Smooth muscle cell (in vitro differentiated cells): Measurements from ENCODE around the gene ITPR1. TPM values are rescaled to one million over a fixed set of nuclear protein-coding genes. Genes with fewer than 3 reads are reported as not detected.

ENCODE experiments used
- DNase-seq: peaks from one replicate; lab custom pipeline; 2025; ENCODE audit not compliant: unreplicated experiment; lab: John Stamatoyannopoulos, UW
- H2AFZ ChIP-seq: fragments of 200-600 bp; sonication (generic); 2 replicates; pipeline ENCODE4 v1.6.0; 2016; ENCODE audit warnings: antibody characterized with exemption, low read depth, mild to moderate bottlenecking
- H3F3A ChIP-seq: fragments of 200-600 bp; sonication (generic); 2 replicates; pipeline ENCODE4 v1.6.0; 2017; ENCODE audit warnings: antibody characterized with exemption, low read depth
- H3K27ac ChIP-seq: fragments of 200-600 bp; sonication (generic); 2 replicates; pipeline ENCODE4 v1.5.1; 2016; ENCODE audit warnings: low read depth, mild to moderate bottlenecking
- H3K27me3 ChIP-seq: fragments of 200-600 bp; sonication (generic); 2 replicates; pipeline ENCODE4 v1.6.1; 2016; ENCODE audit warnings: low read depth, mild to moderate bottlenecking
- H3K36me3 ChIP-seq: fragments of 200-600 bp; sonication (generic); 2 replicates; pipeline ENCODE4 v1.5.1; 2016; ENCODE audit warnings: low read depth
- H3K4me1 ChIP-seq: fragments of 200-600 bp; sonication (generic); 2 replicates; pipeline ENCODE4 v1.5.1; 2016; ENCODE audit warnings: low read depth
- H3K4me2 ChIP-seq: fragments of 200-600 bp; sonication (generic); 2 replicates; pipeline ENCODE4 v1.6.0; 2016; ENCODE audit warnings: mild to moderate bottlenecking
- H3K4me3 ChIP-seq: fragments of 200-600 bp; sonication (generic); 2 replicates; pipeline ENCODE4 v1.5.1; 2016; ENCODE audit warnings: mild to moderate bottlenecking
- H3K79me2 ChIP-seq: fragments of 200-600 bp; sonication (generic); 2 replicates; pipeline ENCODE4 v1.6.0; 2016; ENCODE audit warnings: low read depth, mild to moderate bottlenecking
- H3K9ac ChIP-seq: fragments of 200-600 bp; sonication (generic); 2 replicates; pipeline ENCODE4 v1.6.0; 2016; ENCODE audit warnings: low read depth
- H3K9me3 ChIP-seq: fragments of 200-600 bp; sonication (generic); replicated peaks from 2 replicates; pipeline ENCODE4 v1.5.1; 2016; ENCODE audit warnings: low read depth
- H4K20me1 ChIP-seq: fragments of 200-600 bp; sonication (generic); 2 replicates; pipeline ENCODE4 v1.6.0; 2016; ENCODE audit warnings: low read depth
- WGBS: methylation state at CpG from one replicate; pipeline ENCODE4 v1.1.7; 2016; ENCODE audit warnings: low lambda C conversion rate; 5-methylcytosine and 5-hydroxymethylcytosine counted together
- polyA plus RNA-seq: library from polyadenylated mRNA; unstranded; fragments of >200 nt; fragmentation: Nextera tagmentation; extraction: Ambion mirVana; gene quantifications from 2 replicates; pipeline ENCODE4 v1.2.1, GENCODE V29; 2016
- total RNA-seq: library from RNA; depleted of rRNA; stranded (reverse); fragments of >200 nt; gene quantifications from 2 replicates; pipeline ENCODE4 v1.2.3, GENCODE V29; 2014
- TF ChIP-seq, protein P1 (sequence below): fragments of 200-600 bp; sonication (generic); IDR thresholded peaks from 2 replicates; pipeline ENCODE4 v1.5.1; 2017; ENCODE audit warnings: borderline replicate concordance, mild to moderate bottlenecking, antibody characterized with exemption; ENCODE audit not compliant: insufficient read depth, poor library complexity, severe bottlenecking

ITPR1 gene
- total and polyA plus RNA-seq, 2 experiments from 2014 or later: 16.4 to 28.6 TPM

DNA sequence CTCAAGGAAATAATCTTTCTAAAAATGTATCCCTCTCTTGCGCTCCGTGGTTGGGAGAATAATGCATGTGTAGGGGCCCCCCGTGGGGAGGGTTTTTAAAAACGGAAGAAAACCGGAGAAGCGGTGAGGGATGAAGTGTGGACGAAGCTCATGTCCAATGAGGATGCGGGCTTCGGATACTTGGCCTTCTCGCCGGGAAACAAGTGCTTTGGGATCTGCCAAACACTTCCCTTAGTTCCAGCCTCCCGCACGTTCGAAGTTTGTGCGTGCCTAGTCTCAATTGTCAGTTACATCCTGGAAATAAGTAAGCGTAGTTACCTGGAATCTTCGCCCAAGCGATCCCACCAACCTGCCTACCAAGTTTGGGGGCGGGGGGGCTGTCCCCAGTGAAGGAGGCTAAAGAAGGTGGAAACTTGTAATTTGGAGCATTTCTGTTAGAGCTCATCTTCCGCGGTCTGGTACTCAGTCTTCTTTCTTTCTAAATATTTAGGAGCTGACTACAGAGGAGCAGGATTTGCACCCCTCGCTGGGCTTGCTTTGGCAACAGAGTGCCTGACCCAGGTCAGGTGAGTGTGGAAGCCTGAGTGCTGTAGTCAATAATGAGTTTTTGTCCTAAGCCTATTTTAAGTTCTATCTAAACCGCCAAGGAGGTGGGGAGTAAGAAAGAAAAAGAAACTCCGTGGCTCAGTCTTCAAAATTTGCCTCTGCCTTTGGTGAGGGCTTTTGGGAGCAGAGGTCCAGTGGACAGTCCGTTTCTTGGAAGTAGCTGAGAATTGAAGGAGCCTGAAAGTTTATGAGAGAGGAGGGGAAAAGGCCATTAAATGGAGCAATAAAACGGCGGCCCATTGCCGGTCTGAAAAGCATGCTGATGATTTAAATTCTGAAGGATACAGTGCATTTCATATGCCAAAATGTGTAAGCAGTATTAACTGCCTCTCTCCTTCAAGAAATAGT lies 1.1 kb downstream of the ITPR1 start:
- H3K79me2 ChIP-seq: no peaks in the 10 kb centered on the region
- 19% methylated on average over 28 of the region's 28 CpGs for WGBS
- TF ChIP-seq, protein P1, sequence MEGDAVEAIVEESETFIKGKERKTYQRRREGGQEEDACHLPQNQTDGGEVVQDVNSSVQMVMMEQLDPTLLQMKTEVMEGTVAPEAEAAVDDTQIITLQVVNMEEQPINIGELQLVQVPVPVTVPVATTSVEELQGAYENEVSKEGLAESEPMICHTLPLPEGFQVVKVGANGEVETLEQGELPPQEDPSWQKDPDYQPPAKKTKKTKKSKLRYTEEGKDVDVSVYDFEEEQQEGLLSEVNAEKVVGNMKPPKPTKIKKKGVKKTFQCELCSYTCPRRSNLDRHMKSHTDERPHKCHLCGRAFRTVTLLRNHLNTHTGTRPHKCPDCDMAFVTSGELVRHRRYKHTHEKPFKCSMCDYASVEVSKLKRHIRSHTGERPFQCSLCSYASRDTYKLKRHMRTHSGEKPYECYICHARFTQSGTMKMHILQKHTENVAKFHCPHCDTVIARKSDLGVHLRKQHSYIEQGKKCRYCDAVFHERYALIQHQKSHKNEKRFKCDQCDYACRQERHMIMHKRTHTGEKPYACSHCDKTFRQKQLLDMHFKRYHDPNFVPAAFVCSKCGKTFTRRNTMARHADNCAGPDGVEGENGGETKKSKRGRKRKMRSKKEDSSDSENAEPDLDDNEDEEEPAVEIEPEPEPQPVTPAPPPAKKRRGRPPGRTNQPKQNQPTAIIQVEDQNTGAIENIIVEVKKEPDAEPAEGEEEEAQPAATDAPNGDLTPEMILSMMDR: no peak
- H4K20me1 ChIP-seq: no peaks in the 10 kb centered on the region
- DNase-seq: no peak
- H2AFZ ChIP-seq: no peak overlapping the region
- peak overlapping the region; percentile 88 for H3K4me3 ChIP-seq
- peaks cover 4% of the 10 kb centered on the region for H3F3A ChIP-seq
- H3K4me1 ChIP-seq: peaks cover 10% of the 10 kb centered on the region
- no peak overlapping the region for H3K27ac ChIP-seq
- H3K4me2 ChIP-seq: peak overlapping the region; percentile 94
- H3K9ac ChIP-seq: no peak overlapping the region
- no peaks in the 10 kb centered on the region for H3K36me3 ChIP-seq
- peaks cover 5% of the 10 kb centered on the region for H3K27me3 ChIP-seq
- no peaks in the 10 kb centered on the region for H3K9me3 ChIP-seq

DNA sequence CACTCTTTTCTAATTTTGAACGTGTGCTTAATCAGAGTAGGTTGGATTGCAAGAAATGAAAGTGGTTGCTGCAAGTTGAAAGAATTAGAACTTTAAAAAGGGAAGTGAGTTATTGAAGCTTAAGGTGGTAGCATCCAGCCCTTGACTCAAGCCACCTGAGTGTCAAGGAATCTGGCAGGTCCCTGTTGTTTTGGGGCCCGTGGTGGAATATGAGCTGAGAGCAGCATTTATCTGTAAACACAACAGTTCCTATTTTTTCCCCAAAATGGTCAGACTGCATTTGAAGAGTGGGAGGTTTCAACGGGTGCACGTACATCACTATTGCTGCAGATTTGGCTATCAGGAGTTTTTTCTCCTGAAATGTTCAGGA lies 1.7 kb downstream of the ITPR1 start:
- no peak for DNase-seq
- no peaks in the 10 kb centered on the region for H3K36me3 ChIP-seq
- WGBS: 59% methylated on average over 4 of the region's 4 CpGs
- peaks cover 5% of the 10 kb centered on the region for H3K27me3 ChIP-seq
- no peaks in the 10 kb centered on the region for H3K9me3 ChIP-seq
- no peaks in the 10 kb centered on the region for H3K79me2 ChIP-seq
- no peak overlapping the region for H3K9ac ChIP-seq
- H3K4me2 ChIP-seq: peak overlapping the region; percentile 94
- no peak overlapping the region for H2AFZ ChIP-seq
- peaks cover 4% of the 10 kb centered on the region for H3F3A ChIP-seq
- H3K4me3 ChIP-seq: peak overlapping the region; percentile 88
- H3K27ac ChIP-seq: no peak overlapping the region
- H3K4me1 ChIP-seq: peaks cover 10% of the 10 kb centered on the region
- H4K20me1 ChIP-seq: no peaks in the 10 kb centered on the region
- TF ChIP-seq, protein P1: no peak

DNA sequence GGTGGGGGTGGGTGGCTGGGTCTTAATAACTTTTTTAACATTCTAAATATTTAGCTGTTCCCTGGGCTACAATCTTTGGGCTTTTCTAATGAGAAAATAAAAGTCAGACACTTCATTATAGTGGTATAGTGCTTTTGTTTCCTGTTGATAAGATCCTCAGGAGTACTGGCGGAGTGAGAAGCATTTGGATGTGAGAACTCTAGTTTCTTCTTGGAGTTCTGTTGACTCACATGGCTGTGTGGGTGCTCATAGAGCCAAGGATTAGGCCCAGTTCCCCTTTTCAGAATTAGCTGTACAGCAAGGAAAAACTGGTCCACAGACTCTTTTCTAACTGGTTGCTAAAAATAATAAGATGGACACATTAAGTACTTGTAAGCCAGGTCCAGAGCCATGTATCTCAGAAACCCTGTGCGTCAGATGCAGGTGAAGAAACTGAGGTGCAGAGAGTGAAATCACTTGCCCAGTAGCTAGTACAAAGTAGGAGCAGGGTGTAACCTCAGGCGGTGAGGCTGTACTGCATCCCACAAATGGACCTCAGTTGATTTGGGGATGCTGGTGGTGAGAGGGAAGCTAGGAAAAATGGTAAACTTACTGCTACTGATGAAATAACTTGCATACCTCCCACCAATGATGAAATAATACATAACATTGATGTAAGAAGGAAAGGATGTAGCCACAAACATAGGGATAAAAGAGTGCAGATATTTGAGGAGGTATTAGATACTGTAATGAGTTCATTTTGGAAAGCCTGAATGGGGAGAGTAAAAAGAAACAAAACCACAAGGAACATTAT lies 2.3 kb downstream of the ITPR1 start:
- H3K27ac ChIP-seq: no peak overlapping the region
- no peak for DNase-seq
- TF ChIP-seq, protein P1: no peak
- H4K20me1 ChIP-seq: no peaks in the 10 kb centered on the region
- H3K79me2 ChIP-seq: no peaks in the 10 kb centered on the region
- H3K4me2 ChIP-seq: peak overlapping the region; percentile 94
- H3K36me3 ChIP-seq: no peaks in the 10 kb centered on the region
- 74% methylated on average over 3 of the region's 3 CpGs for WGBS
- H3K9me3 ChIP-seq: no peaks in the 10 kb centered on the region
- peaks cover 10% of the 10 kb centered on the region for H3K4me1 ChIP-seq
- peaks cover 5% of the 10 kb centered on the region for H3K27me3 ChIP-seq
- H3K4me3 ChIP-seq: peak overlapping the region; percentile 88
- H2AFZ ChIP-seq: no peak overlapping the region
- peaks cover 4% of the 10 kb centered on the region for H3F3A ChIP-seq
- H3K9ac ChIP-seq: no peak overlapping the region
